ENCODE results near the gene SFRP5.

The SFRP5 gene

DNA sequence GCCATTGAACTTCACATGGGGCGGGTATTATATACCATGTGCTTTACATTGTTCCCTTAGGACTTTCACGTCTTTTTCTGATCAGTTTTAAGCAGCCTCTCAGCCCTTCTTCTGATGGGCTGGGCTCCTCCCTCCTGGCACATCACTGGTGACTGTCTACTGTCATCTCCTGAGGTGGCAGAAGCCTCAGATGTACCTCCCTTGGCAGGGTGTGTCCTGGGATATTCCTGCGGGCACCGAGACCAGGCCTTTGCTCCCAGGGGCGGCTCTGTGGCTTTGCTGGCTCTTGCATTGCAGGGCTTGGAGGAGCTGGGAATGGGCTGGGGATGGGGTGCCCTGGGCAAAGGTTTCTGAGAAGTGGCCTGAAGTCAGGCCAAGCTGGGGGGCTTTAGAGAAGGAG, 43.2 kb upstream of the SFRP5 start:
- Histone ChIP-seq H3K4me2 (no peak overlapping the region), H3K36me3 (ENCODE audit: insufficient read depth) (no peaks in the 10 kb centered on the region), H3K27me3 (ENCODE audit: insufficient read depth, low read depth) (no peaks in the 10 kb centered on the region), H3K4me1 (ENCODE audit: low read depth, poor library complexity, severe bottlenecking) (no peaks in the 10 kb centered on the region), H3K9ac (no peak overlapping the region), H3K27ac (no peak overlapping the region), H3K4me3 (IDR thresholded peaks at IDR 0.05; ENCODE audit: insufficient read depth, low read depth, low read length) (no peak overlapping the region), H4K20me1 (ENCODE audit: insufficient read depth) (no peaks in the 10 kb centered on the region), H2AFZ (ENCODE audit: low read depth) (no peak overlapping the region), H3K79me2 (ENCODE audit: insufficient read depth, low read depth) (no peaks in the 10 kb centered on the region)
- TF ChIP-seq, protein P1, sequence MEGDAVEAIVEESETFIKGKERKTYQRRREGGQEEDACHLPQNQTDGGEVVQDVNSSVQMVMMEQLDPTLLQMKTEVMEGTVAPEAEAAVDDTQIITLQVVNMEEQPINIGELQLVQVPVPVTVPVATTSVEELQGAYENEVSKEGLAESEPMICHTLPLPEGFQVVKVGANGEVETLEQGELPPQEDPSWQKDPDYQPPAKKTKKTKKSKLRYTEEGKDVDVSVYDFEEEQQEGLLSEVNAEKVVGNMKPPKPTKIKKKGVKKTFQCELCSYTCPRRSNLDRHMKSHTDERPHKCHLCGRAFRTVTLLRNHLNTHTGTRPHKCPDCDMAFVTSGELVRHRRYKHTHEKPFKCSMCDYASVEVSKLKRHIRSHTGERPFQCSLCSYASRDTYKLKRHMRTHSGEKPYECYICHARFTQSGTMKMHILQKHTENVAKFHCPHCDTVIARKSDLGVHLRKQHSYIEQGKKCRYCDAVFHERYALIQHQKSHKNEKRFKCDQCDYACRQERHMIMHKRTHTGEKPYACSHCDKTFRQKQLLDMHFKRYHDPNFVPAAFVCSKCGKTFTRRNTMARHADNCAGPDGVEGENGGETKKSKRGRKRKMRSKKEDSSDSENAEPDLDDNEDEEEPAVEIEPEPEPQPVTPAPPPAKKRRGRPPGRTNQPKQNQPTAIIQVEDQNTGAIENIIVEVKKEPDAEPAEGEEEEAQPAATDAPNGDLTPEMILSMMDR (conservative IDR thresholded peaks at IDR 0.05; ENCODE audit: low read depth, low read length), result no peak

DNA sequence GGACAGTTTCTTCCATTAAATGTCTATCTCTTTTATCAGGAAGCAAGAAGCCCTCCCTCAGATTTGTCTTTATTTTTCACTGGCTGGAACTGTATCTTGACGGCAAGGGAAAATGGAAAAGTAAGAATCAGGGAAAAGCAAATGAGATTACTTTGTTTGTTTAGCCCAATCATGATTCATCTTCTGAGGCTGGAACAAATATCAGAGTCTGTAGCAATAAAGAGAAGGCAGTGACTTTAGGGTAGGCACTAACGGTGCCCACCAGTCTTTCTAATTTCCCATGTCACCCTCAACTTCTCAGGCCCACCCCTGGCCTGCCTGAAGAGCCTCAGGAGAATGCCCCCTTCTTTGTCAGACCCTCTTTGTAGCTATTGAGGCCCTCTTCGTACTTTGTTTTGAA, 41.5 kb upstream of the SFRP5 start:
- Histone ChIP-seq H3K4me3 (IDR thresholded peaks at IDR 0.05; ENCODE audit: insufficient read depth, low read depth, low read length) (no peak overlapping the region), H3K4me1 (ENCODE audit: low read depth, poor library complexity, severe bottlenecking) (no peaks in the 10 kb centered on the region), H3K9ac (no peak overlapping the region), H3K4me2 (no peak overlapping the region), H3K27ac (no peak overlapping the region), H4K20me1 (ENCODE audit: insufficient read depth) (no peaks in the 10 kb centered on the region), H2AFZ (ENCODE audit: low read depth) (no peak overlapping the region), H3K36me3 (ENCODE audit: insufficient read depth) (no peaks in the 10 kb centered on the region), H3K27me3 (ENCODE audit: insufficient read depth, low read depth) (no peaks in the 10 kb centered on the region), H3K79me2 (ENCODE audit: insufficient read depth, low read depth) (no peaks in the 10 kb centered on the region)
- TF ChIP-seq, protein P1 (conservative IDR thresholded peaks at IDR 0.05; ENCODE audit: low read depth, low read length), result no peak

- Histone ChIP-seq H3K4me2 (no peak overlapping the region), H4K20me1 (ENCODE audit: insufficient read depth) (no peaks in the 10 kb centered on the region)
These were observed 40.9 kb upstream of the SFRP5 start for GRCh38 chr10:97812696-97813095.

DNA sequence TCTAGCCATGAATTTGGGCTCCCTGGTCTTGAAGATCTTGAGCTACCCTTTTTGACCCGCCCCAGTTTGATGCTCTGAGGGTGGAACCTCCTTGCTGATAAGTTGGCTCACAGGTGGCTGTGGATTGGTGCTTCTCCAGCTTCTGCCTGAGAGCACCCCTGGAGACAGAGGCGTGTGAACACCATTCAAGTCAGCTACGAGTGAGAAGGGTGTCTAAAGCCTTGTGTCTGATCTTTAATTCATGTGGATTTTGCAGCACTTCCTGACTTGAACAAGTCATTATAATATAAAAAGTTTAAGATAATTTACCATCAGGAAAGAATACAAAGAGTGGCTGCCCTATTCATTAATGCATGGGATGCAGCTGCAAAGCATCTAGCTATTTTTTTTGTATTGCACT, 40.2 kb upstream of the SFRP5 start:
- no peak overlapping the region for H3K27ac ChIP-seq
- H3K36me3 ChIP-seq (ENCODE audit: insufficient read depth), result no peaks in the 10 kb centered on the region

More at GRCh38 chr10:97812696-97813095, 40.9 kb upstream of the SFRP5 start:
- Histone ChIP-seq H2AFZ (ENCODE audit: low read depth) (no peak overlapping the region), H3K4me1 (ENCODE audit: low read depth, poor library complexity, severe bottlenecking) (no peaks in the 10 kb centered on the region), H3K79me2 (ENCODE audit: insufficient read depth, low read depth) (no peaks in the 10 kb centered on the region), H3K27me3 (ENCODE audit: insufficient read depth, low read depth) (no peaks in the 10 kb centered on the region), H3K9ac (no peak overlapping the region), H3K36me3 (ENCODE audit: insufficient read depth) (no peaks in the 10 kb centered on the region), H3K4me3 (IDR thresholded peaks at IDR 0.05; ENCODE audit: insufficient read depth, low read depth, low read length) (no peak overlapping the region), H3K27ac (no peak overlapping the region)
- TF ChIP-seq, protein P1 (conservative IDR thresholded peaks at IDR 0.05; ENCODE audit: low read depth, low read length), result no peak

More for the DNA sequence above, 40.2 kb upstream of the SFRP5 start:
- no peak overlapping the region for H3K9ac ChIP-seq
- H3K4me2 ChIP-seq, result no peak overlapping the region
- no peaks in the 10 kb centered on the region for H3K4me1 ChIP-seq (ENCODE audit: low read depth, poor library complexity, severe bottlenecking)
- no peaks in the 10 kb centered on the region for H3K27me3 ChIP-seq (ENCODE audit: insufficient read depth, low read depth)
- H4K20me1 ChIP-seq (ENCODE audit: insufficient read depth), result no peaks in the 10 kb centered on the region
- TF ChIP-seq, protein P1 (conservative IDR thresholded peaks at IDR 0.05; ENCODE audit: low read depth, low read length), result no peak
- no peak overlapping the region for H3K4me3 ChIP-seq (IDR thresholded peaks at IDR 0.05; ENCODE audit: insufficient read depth, low read depth, low read length)
- H3K79me2 ChIP-seq (ENCODE audit: insufficient read depth, low read depth), result no peaks in the 10 kb centered on the region
- H2AFZ ChIP-seq (ENCODE audit: low read depth), result no peak overlapping the region

Measured in KMS-11 (cell line).